HG02588 (cell line): ENCODE measurements around the gene POLR3GL.

ENCODE experiments used
- ATAC-seq: cut with Tn5 transposase; IDR thresholded peaks from one replicate; pipeline ENCODE4 v1.9.1; 2021; ENCODE audit warnings: mild to moderate bottlenecking, moderate library complexity; ENCODE audit not compliant: unreplicated experiment

The POLR3GL gene

GRCh38 chr1:145972580-145972979 lies 8.1 kb downstream of the POLR3GL start:
- no peak for ATAC-seq

- no peak for ATAC-seq
Measured at GRCh38 chr1:145974721-145975120, 10.2 kb downstream of the POLR3GL start.

GRCh38 chr1:145975216-145975615 lies 10.7 kb downstream of the POLR3GL start:
- ATAC-seq, result no peak

- ATAC-seq, result no peak
Measured at GRCh38 chr1:145977016-145977415, 12.5 kb downstream of the POLR3GL start.

- no peak for ATAC-seq
Measured at GRCh38 chr1:145977486-145978470, 13.3 kb downstream of the POLR3GL start.

- ATAC-seq, result no peak
Measured at GRCh38 chr1:145978471-145978853, 14.0 kb downstream of the POLR3GL start.

- ATAC-seq, result peak; percentile 91
Measured at GRCh38 chr1:145978854-145979745, 14.6 kb downstream of the POLR3GL start.

GRCh38 chr1:145979746-145980456 lies 15.4 kb downstream of the POLR3GL start:
- ATAC-seq, result no peak

- ATAC-seq, result no peak
Measured at GRCh38 chr1:145980457-145980994, 16.0 kb downstream of the POLR3GL start.

GRCh38 chr1:145982010-145982723 lies 17.7 kb downstream of the POLR3GL start:
- no peak for ATAC-seq

GRCh38 chr1:145983206-145983675 lies 18.8 kb downstream of the POLR3GL start:
- no peak for ATAC-seq

- ATAC-seq, result no peak
Measured at GRCh38 chr1:145983960-145984830, 19.7 kb downstream of the POLR3GL start.

GRCh38 chr1:145985129-145985501 lies 20.6 kb downstream of the POLR3GL start:
- ATAC-seq, result no peak

GRCh38 chr1:145985502-145986439 lies 21.3 kb downstream of the POLR3GL start:
- no peak for ATAC-seq

GRCh38 chr1:145986551-145986950 lies 22.1 kb downstream of the POLR3GL start:
- no peak for ATAC-seq

GRCh38 chr1:145987926-145988325 lies 23.4 kb downstream of the POLR3GL start:
- no peak for ATAC-seq

- ATAC-seq, result no peak
Measured at GRCh38 chr1:145988773-145989172, 24.3 kb downstream of the POLR3GL start.
